HG02798 (cell line): Measurements from ENCODE around the gene LDAH.

ENCODE experiments used
- ATAC-seq: cut with Tn5 transposase; IDR thresholded peaks from one replicate; pipeline ENCODE4 v1.9.1; 2021; ENCODE audit warnings: mild to moderate bottlenecking; ENCODE audit not compliant: unreplicated experiment, poor library complexity

Gene LDAH

DNA sequence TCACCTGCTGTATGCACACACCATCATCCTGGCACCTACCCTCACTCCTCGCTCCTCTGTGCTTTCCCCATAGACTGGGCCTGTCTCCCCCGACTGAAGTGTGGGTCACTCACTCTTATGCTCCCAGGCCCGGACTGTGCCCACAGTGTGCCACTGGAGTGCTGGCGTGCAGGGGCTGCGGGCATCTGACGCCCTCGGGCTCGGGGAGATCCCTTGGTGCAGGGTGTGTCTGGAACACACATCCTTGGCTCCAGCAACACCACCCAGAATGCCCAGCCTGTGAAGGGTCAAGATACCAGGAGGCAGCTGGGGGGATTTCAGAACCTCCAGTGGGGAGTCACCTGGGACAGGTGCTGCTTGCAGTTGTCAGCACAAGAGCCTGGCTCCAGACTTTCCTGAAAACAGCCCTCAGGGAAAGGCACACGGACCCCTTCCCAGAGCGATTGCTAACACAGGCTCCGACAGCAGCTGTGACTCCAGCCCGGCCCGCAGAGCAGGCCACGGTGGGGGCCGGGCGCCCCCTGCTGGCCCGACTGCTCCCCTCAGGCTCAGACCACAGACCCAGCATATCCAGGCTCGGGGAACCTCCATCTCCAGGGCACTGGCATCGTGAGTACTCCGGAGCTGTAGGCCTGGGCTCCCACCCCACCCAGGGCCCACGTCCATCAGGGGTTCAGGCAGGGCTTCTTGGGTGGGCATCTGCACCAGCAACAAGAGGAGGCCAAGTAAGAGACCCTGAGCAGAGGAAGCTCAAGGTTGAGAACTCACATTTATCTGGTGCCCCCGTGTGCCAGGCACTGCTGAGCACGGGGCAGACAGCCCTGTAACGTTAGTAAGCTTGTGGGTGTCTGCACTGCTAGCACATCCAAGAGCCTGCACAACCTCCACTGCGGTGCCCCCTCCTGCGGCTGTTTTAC lies 180.6 kb downstream of the LDAH start:
- peak; percentile 96 for ATAC-seq

DNA sequence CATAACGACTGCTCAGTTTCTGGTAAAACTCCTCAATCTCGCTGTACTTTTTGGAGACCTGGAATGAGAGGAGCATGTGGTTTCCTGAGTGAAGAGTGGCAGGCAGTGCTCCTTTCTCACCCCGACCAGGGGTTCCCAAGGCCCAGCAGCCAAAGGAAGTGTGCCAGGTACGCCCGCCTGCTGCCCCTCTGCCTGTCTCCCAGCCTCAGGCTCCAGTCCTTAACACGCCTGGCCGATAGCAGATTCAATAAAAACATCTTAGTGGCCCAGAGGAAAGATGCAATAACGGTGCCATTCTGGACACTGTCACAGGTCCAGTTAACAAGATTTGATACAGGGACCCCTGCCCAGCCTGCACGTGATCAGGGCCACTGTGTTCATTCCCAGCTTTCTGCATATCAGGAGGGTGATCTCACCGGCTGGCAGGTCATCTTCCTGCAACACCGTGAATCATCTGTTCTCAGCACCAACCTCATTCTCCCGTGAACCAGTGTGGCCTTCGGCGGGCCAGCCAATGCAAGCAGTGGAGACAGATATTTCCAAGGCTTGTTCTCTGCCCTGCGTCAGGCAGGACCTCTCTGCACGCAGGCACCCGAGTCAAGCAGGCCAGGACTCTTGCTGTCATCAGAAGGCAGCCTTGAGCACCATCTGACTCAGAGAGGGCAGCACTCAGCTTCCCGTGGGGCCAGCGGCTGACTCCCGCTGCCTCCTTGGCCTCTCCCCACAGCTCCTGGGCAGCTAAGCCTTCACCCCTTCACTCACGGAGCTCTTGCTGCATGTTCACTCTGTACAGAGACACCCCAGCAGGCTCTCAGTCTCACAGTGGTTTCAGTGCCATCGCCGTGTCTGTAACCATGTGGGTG lies 181.5 kb downstream of the LDAH start:
- ATAC-seq: no peak

- no peak for ATAC-seq
Measured at GRCh38 chr2:20640411-20641122, 182.3 kb downstream of the LDAH start.

- no peak for ATAC-seq
Measured at GRCh38 chr2:20638646-20639430, 184.1 kb downstream of the LDAH start.

GRCh38 chr2:20638014-20638413 lies 184.9 kb downstream of the LDAH start:
- ATAC-seq: no peak

DNA sequence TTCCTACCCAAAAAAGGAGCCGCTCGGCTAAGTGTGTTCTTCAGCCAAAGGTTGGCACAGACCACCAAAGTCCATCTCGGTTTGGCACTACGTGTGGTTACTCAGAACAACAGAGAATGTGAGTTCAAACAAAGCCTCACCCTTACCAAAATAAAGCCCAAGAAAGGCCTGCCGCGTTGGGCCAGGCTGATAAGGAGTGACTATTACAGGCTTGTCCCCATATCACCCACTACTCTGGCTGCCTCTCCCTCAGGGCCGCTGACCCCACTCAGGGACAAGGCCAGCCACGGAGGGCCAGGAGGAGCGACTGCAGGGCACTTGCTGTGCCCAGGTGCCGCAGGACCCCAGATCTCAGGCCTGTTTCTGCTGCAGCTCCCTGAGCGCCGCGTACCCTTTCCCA lies 185.8 kb downstream of the LDAH start:
- ATAC-seq: no peak

- peak; percentile 75 for ATAC-seq
Measured at GRCh38 chr2:20635675-20636584, 187.0 kb downstream of the LDAH start.

DNA sequence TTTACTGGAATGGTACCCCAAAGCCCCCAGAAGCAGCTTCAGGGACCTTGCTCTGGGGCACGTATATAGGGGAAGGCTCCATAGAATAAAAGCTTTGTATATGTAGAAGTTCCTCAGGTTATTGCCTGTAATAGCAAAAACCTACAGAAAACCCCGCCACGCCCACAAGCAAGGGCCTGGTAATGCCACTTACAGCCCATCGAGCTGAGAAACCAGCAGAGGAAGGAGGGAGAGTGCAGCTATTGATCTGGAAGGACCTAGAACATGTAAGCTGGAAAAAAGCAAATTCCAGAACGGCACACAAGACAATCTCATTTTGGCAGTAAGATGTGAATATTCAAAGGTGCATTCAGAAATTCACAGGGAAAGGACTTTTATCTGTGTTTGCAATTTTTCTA lies 187.8 kb downstream of the LDAH start:
- ATAC-seq: no peak

DNA sequence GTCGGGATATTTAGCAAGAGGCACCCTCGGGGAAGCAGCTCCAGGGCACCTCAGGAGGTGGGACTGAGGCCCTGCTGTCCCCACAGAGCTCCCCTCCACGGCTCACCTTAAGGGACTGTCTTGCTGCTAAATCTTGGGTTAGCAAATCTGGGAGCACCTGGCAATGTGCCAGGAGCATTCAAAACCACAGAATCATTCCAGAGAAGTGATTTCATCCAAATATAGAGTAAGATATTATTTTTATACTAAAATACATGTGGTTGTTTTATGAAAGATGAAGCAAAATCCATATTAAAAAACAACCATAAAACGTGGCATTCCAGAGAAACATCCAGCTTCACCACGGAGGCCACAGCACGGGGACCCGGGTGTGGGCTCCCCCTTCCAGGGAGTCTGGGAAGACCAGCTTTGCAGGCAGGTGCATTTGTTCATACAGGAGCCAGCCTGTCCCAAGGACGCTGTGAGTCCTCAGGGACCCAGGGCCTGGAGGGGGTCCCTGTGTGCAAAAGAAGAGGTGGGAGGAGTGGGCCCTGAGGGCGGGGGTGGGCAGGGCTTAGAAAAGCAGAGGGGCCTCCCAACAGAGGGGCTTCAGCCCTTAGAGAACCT lies 188.3 kb downstream of the LDAH start:
- no peak for ATAC-seq
